Esophagus muscularis mucosa (tissue), 4 donors: ENCODE data around the gene ENPP3.
"Not testable (repeated sequence)": the region's sequence is repeated elsewhere in the genome, so short reads cannot be mapped to it uniquely, and the experiment has no call there.

Experiments used
- CTCF ChIP-seq, 3 experiments: fragments of 200-600 bp in 2 of 3; fragments of 450-650 bp in 1 of 3; sonication (generic) in 2 of 3; IDR thresholded peaks; one replicate each; pipeline ENCODE4 v1.5.1; 2017 to 2019; ENCODE audit warnings: antibody characterized with exemption in 3 of 3, mild to moderate bottlenecking in 2 of 3, moderate library complexity in 1 of 3
- EP300 ChIP-seq: sonication (generic); formaldehyde crosslinking; IDR thresholded peaks from one replicate; pipeline ENCODE4 v1.6.1; 2017; ENCODE audit warnings: antibody characterized with exemption
- POLR2A ChIP-seq: fragments of 450-650 bp; IDR thresholded peaks from one replicate; pipeline ENCODE4 v1.6.1; 2017; ENCODE audit warnings: antibody characterized with exemption, moderate library complexity, mild to moderate bottlenecking, low read depth
- POLR2AphosphoS5 ChIP-seq, 2 donors: sonication (generic); formaldehyde crosslinking; IDR thresholded peaks; one replicate each; pipeline ENCODE4 v1.6.1; 2017; ENCODE audit warnings: antibody characterized with exemption in 2 of 2

GRCh38 chr6:131710917-131711316 lies 73.8 kb downstream of the ENPP3 start, which contains the start of gene CTAGE9:
- not testable (repeated sequence) for TF ChIP-seq CTCF (IDR thresholded peaks at IDR 0.05); POLR2A; POLR2AphosphoS5 (IDR thresholded peaks at IDR 0.05); EP300
